Peyer's patch (tissue), 4 donors: Measurements from ENCODE around the gene SLC9A3.

Experiments used
- CTCF ChIP-seq, 6 experiments: fragments of 450-650 bp in 4 of 6; fragments of 200-600 bp in 2 of 6; sonication (generic) in 1 of 6; IDR thresholded peaks; one replicate each; pipeline ENCODE4 v1.5.1; 2017 to 2019; ENCODE audit warnings: antibody characterized with exemption in 6 of 6, mild to moderate bottlenecking in 3 of 6, moderate library complexity in 1 of 6
- POLR2A ChIP-seq, 2 donors: fragments of 450-650 bp; IDR thresholded peaks; one replicate each; pipeline ENCODE4 v1.5.1; 2017; ENCODE audit warnings: antibody characterized with exemption in 2 of 2, mild to moderate bottlenecking in 2 of 2, moderate library complexity in 2 of 2

- TF ChIP-seq CTCF (IDR thresholded peaks at IDR 0.05) (no peak), POLR2A (IDR thresholded peaks at IDR 0.05) (no peak)
Measured at GRCh38 chr5:432928-433791, 91.1 kb downstream of the SLC9A3 start.
